Activated B cell treated with CpG ODN at 0.5 μM for 24 hours (primary cell): ENCODE measurements around the gene PRPF6. TPM values are rescaled to one million over a fixed set of nuclear protein-coding genes. Genes with fewer than 3 reads are reported as not detected.
A peak's percentile ranks its signal among the peaks of the same experiment; 100 is the strongest.

Source experiments
- ATAC-seq: fragments of 200-7000 bp; cut with Tn5 transposase; one replicate; pipeline ENCODE4 v1.10.0; 2021; ENCODE audit warnings: low read depth, mild to moderate bottlenecking, moderate library complexity
- CTCF ChIA-PET: fragments of 350-600 bp; sonication (Branson Sonifier 250); formaldehyde crosslinking; loops from one replicate; lab custom pipeline; 2021; ENCODE audit warnings: antibody characterized with exemption; lab: Charles Lee
- POLR2A ChIA-PET: fragments of 350-600 bp; sonication (Branson Sonifier 250); formaldehyde crosslinking; loops from one replicate; lab custom pipeline; 2021; ENCODE audit warnings: antibody characterized with exemption; lab: Charles Lee
- DNase-seq: peaks from one replicate; pipeline ENCODE4 v3.0.0; 2022
- H3K27ac Mint-ChIP-seq: one replicate; pipeline ENCODE4 v1.8.0; 2020; ENCODE audit warnings: mixed read lengths
- H3K27me3 Mint-ChIP-seq: one replicate; pipeline ENCODE4 v1.8.0; 2021; ENCODE audit warnings: mixed read lengths
- H3K36me3 Mint-ChIP-seq: one replicate; pipeline ENCODE4 v1.8.0; 2021; ENCODE audit warnings: low read depth, mixed read lengths
- H3K4me1 Mint-ChIP-seq: one replicate; pipeline ENCODE4 v1.8.0; 2021; ENCODE audit warnings: mixed read lengths
- H3K4me3 Mint-ChIP-seq: one replicate; pipeline ENCODE4 v1.8.0; 2020; ENCODE audit warnings: mild to moderate bottlenecking, mixed read lengths
- H3K9me3 Mint-ChIP-seq: one replicate; pipeline ENCODE4 v1.8.0; 2020; ENCODE audit warnings: mixed read lengths
- intact Hi-C: fragments of 100-400 bp; cut with micrococcal nuclease; formaldehyde crosslinking; loops from one replicate; pipeline ENCODE4 v1.15.1; 2024
- total RNA-seq: library from RNA; stranded (reverse); gene quantifications from 2 replicates; pipeline ENCODE4 v1.2.3, GENCODE V29; 2022
- TF ChIP-seq, protein P1 (sequence below): fragments of 200-600 bp; IDR thresholded peaks from one replicate; pipeline ENCODE4 v1.8.0; 2022; ENCODE audit warnings: antibody characterized with exemption, mild to moderate bottlenecking

The PRPF6 gene
- total RNA-seq, 1 donor from 2014 or later, result 75.8 TPM

DNA sequence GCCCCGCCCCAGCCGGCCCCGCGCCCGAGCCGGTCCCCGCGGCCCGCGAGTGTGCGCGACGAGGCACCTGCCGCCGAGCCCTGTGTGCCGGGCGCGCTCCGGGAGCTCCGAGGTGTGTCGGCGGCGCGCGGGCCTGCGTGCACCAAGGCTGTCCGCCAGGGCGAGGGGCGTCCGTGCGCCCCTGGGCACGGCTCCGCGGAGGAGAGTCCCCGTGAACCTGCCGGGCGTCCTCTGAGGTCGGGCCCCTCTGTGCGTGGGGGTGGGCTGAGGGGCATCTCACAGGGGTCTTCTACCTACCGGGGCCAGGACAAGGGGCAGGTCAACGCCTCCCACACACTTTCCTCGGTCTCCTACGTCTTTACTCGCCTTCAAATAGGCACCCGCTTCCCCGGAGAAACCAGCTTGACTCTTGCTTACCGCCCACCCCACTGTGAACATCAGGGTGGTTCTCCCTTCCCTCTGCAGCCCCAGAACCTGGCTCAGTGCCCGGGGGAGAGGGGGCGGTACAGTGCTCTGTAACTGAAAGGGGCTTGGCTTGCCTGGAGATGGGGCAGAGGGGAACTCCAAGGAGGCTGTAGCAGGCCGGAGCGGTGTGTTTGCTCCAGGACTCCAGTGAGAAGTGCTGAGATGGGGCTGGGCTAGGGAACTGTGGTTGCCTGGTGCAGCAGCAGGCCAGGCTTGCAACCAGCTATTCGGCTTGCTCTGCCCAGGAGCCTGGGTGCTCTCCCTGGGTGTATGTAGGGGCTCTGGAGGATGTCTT lies 1.2 kb upstream of the PRPF6 start, which contains the start of gene SAMD10:
Gene SAMD10 (minus strand): TSS at position 86 of the 760 bp plus-strand sequence. CDS start 175 bp downstream, outside the sequence.
- H3K27ac Mint-ChIP-seq, result peak within 1 kb of the TSS; percentile 94

DNA sequence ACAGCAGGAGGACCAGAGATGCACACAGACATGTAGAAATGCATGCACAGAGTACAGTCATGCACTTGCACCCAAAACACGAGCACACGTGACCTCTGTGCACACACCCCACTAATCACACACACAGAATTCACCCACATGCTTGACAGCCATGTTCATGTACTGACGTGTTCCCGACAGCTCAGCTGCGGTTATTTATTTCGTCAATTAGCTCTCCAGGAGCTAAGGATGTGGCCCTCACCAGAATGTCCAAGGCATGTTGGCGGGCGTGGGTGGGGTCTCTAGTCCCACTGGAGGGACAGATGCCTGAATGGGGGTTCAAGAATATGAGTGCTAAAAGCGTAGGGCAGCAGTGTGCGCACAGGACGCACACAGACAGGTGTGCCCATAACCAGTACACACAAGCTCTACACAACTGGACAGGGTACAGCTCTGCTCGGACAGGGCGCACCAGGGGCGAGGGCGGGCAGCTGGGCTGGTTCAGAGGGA lies 571 bp upstream of the PRPF6 start:
- H3K4me1 Mint-ChIP-seq, result peaks cover 50% of the 10 kb centered on the region
- peak overlapping the region; percentile 94 for H3K27ac Mint-ChIP-seq
- CTCF ChIA-PET, result interaction anchor here (0.8 to 2.3 kb wide), 11 partner anchors 16 to 443 kb away, joined by 3 to 19 read pairs (median 3); partner anchors contain the start of genes ARFRP1, LKAAEAR1, PTK6 and RTEL1
- DNase-seq (no peak), ATAC-seq (no peak)
- H3K27me3 Mint-ChIP-seq, result no peaks in the 10 kb centered on the region
- intact Hi-C loops, result loop anchor here (1.0 to 5.0 kb wide), 4 partner anchors 58 to 323 kb away; partner anchors contain the start of genes RGS19 and RTEL1
- H3K9me3 Mint-ChIP-seq, result no peaks in the 10 kb centered on the region
- peaks cover 33% of the 10 kb centered on the region for H3K36me3 Mint-ChIP-seq
- TF ChIP-seq, protein P1, sequence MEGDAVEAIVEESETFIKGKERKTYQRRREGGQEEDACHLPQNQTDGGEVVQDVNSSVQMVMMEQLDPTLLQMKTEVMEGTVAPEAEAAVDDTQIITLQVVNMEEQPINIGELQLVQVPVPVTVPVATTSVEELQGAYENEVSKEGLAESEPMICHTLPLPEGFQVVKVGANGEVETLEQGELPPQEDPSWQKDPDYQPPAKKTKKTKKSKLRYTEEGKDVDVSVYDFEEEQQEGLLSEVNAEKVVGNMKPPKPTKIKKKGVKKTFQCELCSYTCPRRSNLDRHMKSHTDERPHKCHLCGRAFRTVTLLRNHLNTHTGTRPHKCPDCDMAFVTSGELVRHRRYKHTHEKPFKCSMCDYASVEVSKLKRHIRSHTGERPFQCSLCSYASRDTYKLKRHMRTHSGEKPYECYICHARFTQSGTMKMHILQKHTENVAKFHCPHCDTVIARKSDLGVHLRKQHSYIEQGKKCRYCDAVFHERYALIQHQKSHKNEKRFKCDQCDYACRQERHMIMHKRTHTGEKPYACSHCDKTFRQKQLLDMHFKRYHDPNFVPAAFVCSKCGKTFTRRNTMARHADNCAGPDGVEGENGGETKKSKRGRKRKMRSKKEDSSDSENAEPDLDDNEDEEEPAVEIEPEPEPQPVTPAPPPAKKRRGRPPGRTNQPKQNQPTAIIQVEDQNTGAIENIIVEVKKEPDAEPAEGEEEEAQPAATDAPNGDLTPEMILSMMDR, result no peak
- H3K4me3 Mint-ChIP-seq, result peak overlapping the region; percentile 92
- POLR2A ChIA-PET, result interaction anchor here (0.6 to 3.9 kb wide), 17 partner anchors 23 to 459 kb away, joined by 3 to 28 read pairs (median 6); partner anchors contain the start of genes ARFRP1, HELZ2, OPRL1 and PPDPF

More for the DNA sequence above, 1.2 kb upstream of the PRPF6 start, which contains the start of gene SAMD10:
- H3K36me3 Mint-ChIP-seq, result peaks cover 30% of the 10 kb centered on the region
- no peaks in the 10 kb centered on the region for H3K27me3 Mint-ChIP-seq
- H3K4me1 Mint-ChIP-seq, result peaks cover 50% of the 10 kb centered on the region
- peak; percentile 67 for DNase-seq
- peak within 1 kb of the TSS; percentile 92 for H3K4me3 Mint-ChIP-seq
- CTCF ChIA-PET, result interaction anchor here (0.8 to 2.3 kb wide), 10 partner anchors 16 to 442 kb away, joined by 3 to 19 read pairs (median 4); partner anchors contain the start of genes ARFRP1, LKAAEAR1, PTK6 and TPD52L2
- peak; percentile 52 for ATAC-seq
- POLR2A ChIA-PET, result interaction anchor here (0.8 to 3.9 kb wide), 15 partner anchors 24 to 459 kb away, joined by 3 to 28 read pairs (median 6); partner anchors contain the start of genes ARFRP1, OPRL1, PPDPF and PTK6
- TF ChIP-seq, protein P1, result no peak
- no peaks in the 10 kb centered on the region for H3K9me3 Mint-ChIP-seq
- intact Hi-C loops, result loop anchor here (1.0 to 5.0 kb wide), 5 partner anchors 59 to 459 kb away; partner anchors contain the start of genes PPDPF, RGS19 and RTEL1

DNA sequence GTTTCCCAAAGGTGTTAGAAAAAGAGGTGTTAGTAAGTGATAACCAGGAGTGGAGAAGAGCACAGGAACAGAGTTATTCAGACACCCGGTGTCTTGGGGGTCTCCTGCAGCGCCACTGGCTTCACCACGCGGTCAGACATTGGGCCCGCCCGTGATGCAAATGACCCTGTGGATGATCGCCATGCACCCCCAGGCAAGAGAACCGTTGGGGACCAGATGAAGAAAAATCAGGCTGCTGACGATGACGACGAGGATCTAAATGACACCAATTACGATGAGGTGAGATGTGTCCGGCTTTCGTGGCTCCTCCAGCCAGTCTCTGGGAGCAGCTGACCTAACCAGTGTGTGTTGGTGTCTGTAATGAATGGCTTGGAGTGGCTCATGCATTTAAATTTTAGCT lies 2.0 kb downstream of the PRPF6 start:
- Mint-ChIP-seq H3K4me3 (peak overlapping the region; percentile 29), H3K27me3 (no peaks in the 10 kb centered on the region), H3K4me1 (peaks cover 41% of the 10 kb centered on the region), H3K36me3 (peaks cover 44% of the 10 kb centered on the region), H3K27ac (no peak overlapping the region), H3K9me3 (no peaks in the 10 kb centered on the region)
- TF ChIP-seq, protein P1, result no peak
- ChIA-PET POLR2A (interaction anchor here (0.7 to 3.9 kb wide), 2 partner anchors 118 to 411 kb away, joined by 3 to 28 read pairs; partner anchors contain the start of gene TPD52L2), CTCF (interaction anchor here (1.6 kb wide), 1 partner anchor 10 kb away, joined by 4 read pairs; no protein-coding TSS in a partner anchor)
- DNase-seq (no peak), ATAC-seq (no peak)
- intact Hi-C loops, result loop anchor here (5.0 kb wide), 2 partner anchors 94 to 326 kb away; partner anchors contain the start of genes RGS19 and RTEL1

DNA sequence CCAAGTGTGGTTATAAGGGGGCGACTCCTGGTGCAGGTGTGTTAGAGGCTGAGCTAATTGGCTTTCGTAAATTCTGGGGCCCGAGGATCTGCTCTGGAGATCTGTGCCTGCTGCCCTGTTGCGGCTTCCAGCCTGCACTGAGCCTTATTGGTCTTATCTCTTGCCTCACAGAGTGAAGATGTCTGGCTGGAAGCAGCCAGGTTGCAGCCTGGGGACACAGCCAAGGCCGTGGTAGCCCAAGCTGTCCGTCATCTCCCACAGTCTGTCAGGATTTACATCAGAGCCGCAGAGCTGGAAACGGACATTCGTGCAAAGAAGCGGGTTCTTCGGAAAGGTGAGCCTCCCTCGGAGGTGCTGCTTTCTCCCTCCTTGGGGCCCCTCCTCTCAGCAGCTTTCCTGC lies 20.0 kb downstream of the PRPF6 start:
- no peaks in the 10 kb centered on the region for H3K9me3 Mint-ChIP-seq
- intact Hi-C loops, result no loop called here
- POLR2A ChIA-PET, result no interaction called here
- peaks cover 87% of the 10 kb centered on the region for H3K36me3 Mint-ChIP-seq
- no peak overlapping the region for H3K4me3 Mint-ChIP-seq
- no peak for DNase-seq
- TF ChIP-seq, protein P1, result no peak
- no peaks in the 10 kb centered on the region for H3K27me3 Mint-ChIP-seq
- CTCF ChIA-PET, result no interaction called here
- H3K4me1 Mint-ChIP-seq, result peaks cover 6% of the 10 kb centered on the region
- H3K27ac Mint-ChIP-seq, result no peak overlapping the region
- no peak for ATAC-seq
